ENCODE results near the gene GSX1.

GSX1 gene

GRCh38 chr13:27827646-27828045, 35.4 kb downstream of the GSX1 start:
- Mint-ChIP-seq H3K4me1 (no peaks in the 10 kb centered on the region), H3K27me3 (ENCODE audit: low read depth) (peaks cover 99% of the 10 kb centered on the region), H3K27ac (no peak overlapping the region), H3K4me3 (no peak overlapping the region), H3K9me3 (no peaks in the 10 kb centered on the region), H3K36me3 (ENCODE audit: low read depth) (no peaks in the 10 kb centered on the region)
- TF ChIP-seq, protein P1, sequence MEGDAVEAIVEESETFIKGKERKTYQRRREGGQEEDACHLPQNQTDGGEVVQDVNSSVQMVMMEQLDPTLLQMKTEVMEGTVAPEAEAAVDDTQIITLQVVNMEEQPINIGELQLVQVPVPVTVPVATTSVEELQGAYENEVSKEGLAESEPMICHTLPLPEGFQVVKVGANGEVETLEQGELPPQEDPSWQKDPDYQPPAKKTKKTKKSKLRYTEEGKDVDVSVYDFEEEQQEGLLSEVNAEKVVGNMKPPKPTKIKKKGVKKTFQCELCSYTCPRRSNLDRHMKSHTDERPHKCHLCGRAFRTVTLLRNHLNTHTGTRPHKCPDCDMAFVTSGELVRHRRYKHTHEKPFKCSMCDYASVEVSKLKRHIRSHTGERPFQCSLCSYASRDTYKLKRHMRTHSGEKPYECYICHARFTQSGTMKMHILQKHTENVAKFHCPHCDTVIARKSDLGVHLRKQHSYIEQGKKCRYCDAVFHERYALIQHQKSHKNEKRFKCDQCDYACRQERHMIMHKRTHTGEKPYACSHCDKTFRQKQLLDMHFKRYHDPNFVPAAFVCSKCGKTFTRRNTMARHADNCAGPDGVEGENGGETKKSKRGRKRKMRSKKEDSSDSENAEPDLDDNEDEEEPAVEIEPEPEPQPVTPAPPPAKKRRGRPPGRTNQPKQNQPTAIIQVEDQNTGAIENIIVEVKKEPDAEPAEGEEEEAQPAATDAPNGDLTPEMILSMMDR (IDR thresholded peaks at IDR 0.05; ENCODE audit: unreplicated experiment in 3 of 3), result no peak

DNA sequence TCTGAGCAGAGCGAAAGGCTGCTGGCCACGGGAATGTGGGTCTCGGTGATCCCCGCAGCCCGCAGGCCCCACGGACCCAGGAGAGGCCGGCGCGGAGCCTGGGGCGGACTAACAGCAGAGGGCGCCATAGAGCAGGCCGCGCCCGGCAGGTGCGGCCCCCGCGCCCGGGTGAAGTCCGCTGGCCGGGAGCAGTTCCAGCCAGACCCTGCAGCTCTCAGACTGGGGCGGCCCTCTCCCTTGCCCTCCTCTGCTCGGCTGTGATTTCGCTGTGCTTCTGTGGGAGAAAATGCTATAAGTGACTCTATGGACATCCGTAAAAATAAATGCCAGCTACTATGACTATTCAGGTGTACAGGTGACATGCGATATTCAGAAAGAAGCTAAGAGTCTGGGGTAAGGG, 37.7 kb downstream of the GSX1 start:
- H3K4me1 Mint-ChIP-seq, result no peaks in the 10 kb centered on the region
- no peaks in the 10 kb centered on the region for H3K9me3 Mint-ChIP-seq
- H3K4me3 Mint-ChIP-seq, result no peak overlapping the region
- H3K27me3 Mint-ChIP-seq (ENCODE audit: low read depth), result peaks cover 99% of the 10 kb centered on the region
- TF ChIP-seq, protein P1 (IDR thresholded peaks at IDR 0.05; ENCODE audit: unreplicated experiment in 3 of 3), result peak; percentile 94 to 97 (median 95)
- H3K36me3 Mint-ChIP-seq (ENCODE audit: low read depth), result no peaks in the 10 kb centered on the region
- no peak overlapping the region for H3K27ac Mint-ChIP-seq

- H3K4me3 Mint-ChIP-seq, result no peak overlapping the region
- H3K36me3 Mint-ChIP-seq (ENCODE audit: low read depth), result no peaks in the 10 kb centered on the region
- no peaks in the 10 kb centered on the region for H3K9me3 Mint-ChIP-seq
- H3K4me1 Mint-ChIP-seq, result no peaks in the 10 kb centered on the region
- H3K27me3 Mint-ChIP-seq (ENCODE audit: low read depth), result peaks cover 88% of the 10 kb centered on the region
- H3K27ac Mint-ChIP-seq, result no peak overlapping the region
- TF ChIP-seq, protein P1 (IDR thresholded peaks at IDR 0.05; ENCODE audit: unreplicated experiment in 3 of 3), result no peak
Measured at GRCh38 chr13:27833206-27833605, 40.9 kb downstream of the GSX1 start.

- Mint-ChIP-seq H3K27ac (no peak overlapping the region), H3K9me3 (no peaks in the 10 kb centered on the region), H3K36me3 (ENCODE audit: low read depth) (no peaks in the 10 kb centered on the region), H3K4me3 (no peak overlapping the region), H3K27me3 (ENCODE audit: low read depth) (peaks cover 84% of the 10 kb centered on the region), H3K4me1 (no peaks in the 10 kb centered on the region)
- TF ChIP-seq, protein P1 (IDR thresholded peaks at IDR 0.05; ENCODE audit: unreplicated experiment in 3 of 3), result no peak
Measured at GRCh38 chr13:27834095-27834494, 41.8 kb downstream of the GSX1 start.

DNA sequence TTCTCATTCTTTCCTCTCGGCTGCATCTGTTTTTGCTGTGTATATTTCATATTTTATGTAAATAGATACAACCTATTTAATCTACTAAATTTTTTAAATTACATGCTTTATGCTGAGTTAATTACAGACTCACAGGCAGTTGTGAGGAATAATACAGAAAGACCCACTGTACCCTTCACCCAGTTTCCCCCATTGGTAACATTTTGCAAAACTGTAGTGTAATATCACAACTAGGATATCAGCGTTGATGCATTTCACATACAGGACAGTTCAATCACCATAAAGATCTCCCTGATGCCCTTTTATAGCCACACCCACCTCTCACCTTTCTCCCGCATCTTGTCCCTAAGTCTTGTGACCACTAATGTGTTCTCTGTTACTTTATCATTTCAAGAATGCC, 43.5 kb downstream of the GSX1 start:
- Mint-ChIP-seq H3K27ac (no peak overlapping the region), H3K4me3 (no peak overlapping the region), H3K4me1 (no peaks in the 10 kb centered on the region), H3K9me3 (peaks cover 2% of the 10 kb centered on the region), H3K36me3 (ENCODE audit: low read depth) (no peaks in the 10 kb centered on the region), H3K27me3 (ENCODE audit: low read depth) (peaks cover 80% of the 10 kb centered on the region)
- TF ChIP-seq, protein P1 (IDR thresholded peaks at IDR 0.05; ENCODE audit: unreplicated experiment in 3 of 3), result no peak

GRCh38 chr13:27839809-27840467, 47.7 kb downstream of the GSX1 start:
- no peaks in the 10 kb centered on the region for H3K36me3 Mint-ChIP-seq (ENCODE audit: low read depth)
- TF ChIP-seq, protein P1 (IDR thresholded peaks at IDR 0.05; ENCODE audit: unreplicated experiment in 3 of 3), result no peak
- no peaks in the 10 kb centered on the region for H3K4me1 Mint-ChIP-seq
- H3K27me3 Mint-ChIP-seq (ENCODE audit: low read depth), result peaks cover 59% of the 10 kb centered on the region
- peaks cover 7% of the 10 kb centered on the region for H3K9me3 Mint-ChIP-seq
- no peak overlapping the region for H3K4me3 Mint-ChIP-seq
- H3K27ac Mint-ChIP-seq, result no peak overlapping the region
